Keratinocyte (primary cell): ENCODE results near the gene GLRX5.

ENCODE experiments used
- CTCF ChIP-seq, 3 experiments: IDR thresholded peaks in 1 of 3; conservative IDR thresholded peaks in 1 of 3; optimal IDR thresholded peaks in 1 of 3; 2 replicates in 2 of 3; 3 replicates in 1 of 3; pipeline versions ENCODE3 to v1.5.1; 2011; ENCODE audit warnings: low read length in 3 of 3, mild to moderate bottlenecking in 3 of 3, moderate library complexity in 2 of 3, control low read depth in 1 of 3, inconsistent platforms in 1 of 3; ENCODE audit not compliant: insufficient read depth in 2 of 3; ENCODE audit errors: extremely low read depth in 1 of 3
- EZH2 ChIP-seq: IDR thresholded peaks from one replicate; pipeline ENCODE4 v1.6.1; 2012; ENCODE audit warnings: inconsistent platforms, mild to moderate bottlenecking, low read length, moderate library complexity

DNA sequence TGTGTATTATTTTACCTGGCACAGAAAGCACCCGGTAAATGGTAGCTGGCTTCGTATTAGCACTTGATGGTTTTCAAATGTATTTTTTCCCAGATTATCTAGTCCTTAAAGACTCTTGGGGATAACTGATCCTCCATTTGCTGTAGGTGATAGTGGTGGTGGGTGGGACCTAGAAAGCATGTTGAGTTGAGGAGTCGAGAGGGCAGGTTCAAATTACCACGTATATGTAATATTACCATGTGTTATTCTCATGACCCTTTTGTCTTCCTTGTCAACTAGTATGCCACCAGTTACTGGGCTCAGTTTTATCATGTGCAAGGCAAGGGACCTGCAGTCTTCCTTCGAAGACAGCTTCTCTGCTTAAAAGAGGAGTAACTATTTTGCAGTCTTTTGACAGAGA lies 1.8 kb downstream of the GLRX5 start:
- no peak for TF ChIP-seq CTCF (optimal IDR thresholded peaks at IDR 0.05 in 1 of 3, IDR thresholded peaks at IDR 0.05 in 1 of 3, conservative IDR thresholded peaks at IDR 0.05 in 1 of 3; ENCODE audit: extremely low read depth in 1 of 3, insufficient read depth in 2 of 3, low read length in 3 of 3)
- TF ChIP-seq EZH2, result no peak
